AG04449 (cell line): ENCODE data around the gene ETFRF1.

Experiments
- CTCF ChIA-PET: fragments of 350-600 bp; formaldehyde crosslinking; extraction: SDS; loops from one replicate; lab custom pipeline; 2021; ENCODE audit warnings: antibody characterized with exemption; lab: Yijun Ruan, JAX
- POLR2A ChIA-PET: fragments of 400-600, 350-600 bp; formaldehyde crosslinking; extraction: SDS; loops from one replicate; lab custom pipeline; 2020; ENCODE audit warnings: antibody characterized with exemption, inconsistent platforms; lab: Yijun Ruan, JAX
- DNase-seq: peaks from one replicate; pipeline ENCODE4 v3.0.0-alpha.2; 2010; ENCODE audit warnings: low read depth, low spot score
- H3K4me3 ChIP-seq: 2 replicates; pipeline ENCODE4 v1.5.1; 2011; ENCODE audit warnings: low read depth, mild to moderate bottlenecking, control low read depth, low read length
- TF ChIP-seq, protein P1 (sequence below): IDR thresholded peaks from one replicate; pipeline ENCODE4 v1.5.1; 2011; ENCODE audit warnings: mild to moderate bottlenecking, moderate library complexity, low read length, control low read depth, inconsistent platforms; ENCODE audit not compliant: insufficient read depth; ENCODE audit errors: missing control alignments

The ETFRF1 gene

GRCh38 chr12:25248137-25248536, 53.1 kb downstream of the ETFRF1 start:
- ChIA-PET POLR2A (no interaction called here), CTCF (interaction anchor here (1.4 kb wide), 1 partner anchor 10 kb away, joined by 14 read pairs; no protein-coding TSS in a partner anchor)
- TF ChIP-seq, protein P1, sequence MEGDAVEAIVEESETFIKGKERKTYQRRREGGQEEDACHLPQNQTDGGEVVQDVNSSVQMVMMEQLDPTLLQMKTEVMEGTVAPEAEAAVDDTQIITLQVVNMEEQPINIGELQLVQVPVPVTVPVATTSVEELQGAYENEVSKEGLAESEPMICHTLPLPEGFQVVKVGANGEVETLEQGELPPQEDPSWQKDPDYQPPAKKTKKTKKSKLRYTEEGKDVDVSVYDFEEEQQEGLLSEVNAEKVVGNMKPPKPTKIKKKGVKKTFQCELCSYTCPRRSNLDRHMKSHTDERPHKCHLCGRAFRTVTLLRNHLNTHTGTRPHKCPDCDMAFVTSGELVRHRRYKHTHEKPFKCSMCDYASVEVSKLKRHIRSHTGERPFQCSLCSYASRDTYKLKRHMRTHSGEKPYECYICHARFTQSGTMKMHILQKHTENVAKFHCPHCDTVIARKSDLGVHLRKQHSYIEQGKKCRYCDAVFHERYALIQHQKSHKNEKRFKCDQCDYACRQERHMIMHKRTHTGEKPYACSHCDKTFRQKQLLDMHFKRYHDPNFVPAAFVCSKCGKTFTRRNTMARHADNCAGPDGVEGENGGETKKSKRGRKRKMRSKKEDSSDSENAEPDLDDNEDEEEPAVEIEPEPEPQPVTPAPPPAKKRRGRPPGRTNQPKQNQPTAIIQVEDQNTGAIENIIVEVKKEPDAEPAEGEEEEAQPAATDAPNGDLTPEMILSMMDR: no peak

GRCh38 chr12:25248732-25249131, 53.7 kb downstream of the ETFRF1 start:
- TF ChIP-seq, protein P1: no peak
- ChIA-PET CTCF (interaction anchor here (1.4 kb wide), 1 partner anchor 11 kb away, joined by 14 read pairs; no protein-coding TSS in a partner anchor), POLR2A (interaction anchor here (0.8 kb wide), 1 partner anchor 139 kb away, joined by 5 read pairs; no protein-coding TSS in a partner anchor)
- DNase-seq: no peak
- H3K4me3 ChIP-seq: no peak overlapping the region

More at GRCh38 chr12:25248137-25248536, 53.1 kb downstream of the ETFRF1 start:
- no peak overlapping the region for H3K4me3 ChIP-seq
- DNase-seq: no peak

GRCh38 chr12:25249931-25250738, 55.1 kb downstream of the ETFRF1 start:
- ChIA-PET CTCF (interaction anchor here (1.0 to 1.4 kb wide), 3 partner anchors 9 to 135 kb away, joined by 3 to 8 read pairs (median 5); no protein-coding TSS in a partner anchor), POLR2A (interaction anchor here (0.6 to 1.5 kb wide), 5 partner anchors 9 to 137 kb away, joined by 3 to 12 read pairs (median 4); no protein-coding TSS in a partner anchor)
- no peak for DNase-seq
- H3K4me3 ChIP-seq: peak overlapping the region; percentile 93
- TF ChIP-seq, protein P1: no peak

GRCh38 chr12:25250744-25251730, 56.0 kb downstream of the ETFRF1 start, which contains the start of gene KRAS:
KRAS (minus strand) TSS chr12:25250929.
- ChIA-PET CTCF (interaction anchor here (1.0 to 3.0 kb wide), 6 partner anchors 9 to 305 kb away, joined by 3 to 13 read pairs (median 4); no protein-coding TSS in a partner anchor), POLR2A (interaction anchor here (0.6 to 1.5 kb wide), 5 partner anchors 8 to 136 kb away, joined by 3 to 12 read pairs (median 4); no protein-coding TSS in a partner anchor)
- TF ChIP-seq, protein P1: no peak
- H3K4me3 ChIP-seq: peak within 1 kb of the TSS; percentile 93
- peak; percentile 92 for DNase-seq

DNA sequence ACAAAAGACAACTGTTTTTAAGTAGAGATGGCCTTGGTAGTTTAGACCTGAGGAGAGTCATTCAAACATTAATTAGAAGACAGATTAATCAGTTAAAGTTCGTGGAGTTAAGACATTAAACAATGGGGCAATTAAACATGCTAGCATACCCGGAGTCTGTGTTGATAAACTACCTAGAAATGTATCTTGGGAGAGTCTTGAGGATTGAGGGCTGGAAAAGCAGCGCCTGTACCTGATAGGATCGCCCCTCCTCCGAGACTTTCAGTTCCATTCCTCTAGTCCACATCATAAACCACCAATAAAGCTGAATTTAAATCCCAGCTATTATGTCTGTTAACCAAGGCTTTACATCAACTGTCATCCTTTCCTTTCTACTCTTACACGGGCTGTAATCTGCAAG, 56.7 kb downstream of the ETFRF1 start:
- POLR2A ChIA-PET: interaction anchor here (1.2 to 1.5 kb wide), 2 partner anchors 14 to 136 kb away, joined by 4 to 12 read pairs; no protein-coding TSS in a partner anchor
- peak overlapping the region; percentile 93; the same call in 1 of the 2 replicates for H3K4me3 ChIP-seq
- CTCF ChIA-PET: interaction anchor here (1.0 to 3.0 kb wide), 5 partner anchors 8 to 306 kb away, joined by 3 to 13 read pairs (median 3); no protein-coding TSS in a partner anchor
- DNase-seq: no peak
- TF ChIP-seq, protein P1: no peak
